Duodenal mucosa (tissue), 2 donors: ENCODE results near the gene MSMB.
A peak's percentile ranks its signal among the peaks of the same experiment; 100 is the strongest.

Source experiments
- H3K27ac ChIP-seq: one replicate; pipeline ENCODE4 v1.7.0; 2013; ENCODE audit warnings: low read depth, low read length
- H3K27me3 ChIP-seq, 2 donors: one replicate each; pipeline ENCODE4 v1.7.0; 2013; ENCODE audit warnings: low read length in 2 of 2, control low read depth in 1 of 2; ENCODE audit not compliant: insufficient read depth in 2 of 2, control insufficient read depth in 1 of 2
- H3K36me3 ChIP-seq, 2 donors: one replicate each; pipeline ENCODE4 v1.7.0; 2013; ENCODE audit warnings: low read length in 2 of 2, control low read depth in 1 of 2; ENCODE audit not compliant: insufficient read depth in 2 of 2, control insufficient read depth in 1 of 2
- H3K4me1 ChIP-seq, 2 donors: one replicate each; pipeline ENCODE4 v1.7.0; 2013; ENCODE audit warnings: low read length in 2 of 2, control low read depth in 1 of 2; ENCODE audit not compliant: insufficient read depth in 2 of 2, control insufficient read depth in 1 of 2
- H3K4me3 ChIP-seq, 2 donors: one replicate each; pipeline ENCODE4 v1.7.0; 2013; ENCODE audit warnings: low read length in 2 of 2, low read depth in 1 of 2
- H3K9ac ChIP-seq, 2 donors: one replicate each; pipeline ENCODE4 v1.7.0; 2013; ENCODE audit warnings: low read length in 2 of 2, low read depth in 1 of 2
- H3K9me3 ChIP-seq, 2 donors: one replicate each; pipeline ENCODE4 v1.7.0; 2013; ENCODE audit warnings: low read length in 2 of 2, control low read depth in 1 of 2; ENCODE audit not compliant: control insufficient read depth in 1 of 2

Gene MSMB

GRCh38 chr10:46022978-46023702, 22.9 kb downstream of the MSMB start:
- peaks cover 79 to 83% of the 10 kb centered on the region in 2 donors for H3K4me1 ChIP-seq
- H3K36me3 ChIP-seq: peaks cover 0 to 10% of the 10 kb centered on the region in 2 donors
- H3K9ac ChIP-seq: peak overlapping the region; percentile 62 to 83
- peak overlapping the region; percentile 74 for H3K27ac ChIP-seq
- no peaks in the 10 kb centered on the region for H3K27me3 ChIP-seq
- no peaks in the 10 kb centered on the region for H3K9me3 ChIP-seq
- peak overlapping the region; percentile 76 to 78 for H3K4me3 ChIP-seq

GRCh38 chr10:46020344-46020657, 25.8 kb downstream of the MSMB start:
- Histone ChIP-seq H3K4me1 (peaks cover 58 to 61% of the 10 kb centered on the region in 2 donors), H3K27me3 (no peaks in the 10 kb centered on the region), H3K9ac (peak overlapping the region in 1 of 2 donors; percentile 4), H3K36me3 (peaks cover 0 to 19% of the 10 kb centered on the region in 2 donors), H3K4me3 (peak overlapping the region; percentile 43 to 48), H3K9me3 (no peaks in the 10 kb centered on the region), H3K27ac (peak overlapping the region; percentile 34)

- H3K27ac ChIP-seq: peak overlapping the region; percentile 34
- H3K9me3 ChIP-seq: no peaks in the 10 kb centered on the region
- peaks cover 0 to 23% of the 10 kb centered on the region in 2 donors for H3K36me3 ChIP-seq
- peak overlapping the region; percentile 43 to 48 for H3K4me3 ChIP-seq
- peaks cover 52 to 61% of the 10 kb centered on the region in 2 donors for H3K4me1 ChIP-seq
- H3K27me3 ChIP-seq: no peaks in the 10 kb centered on the region
- peak overlapping the region; percentile 3 to 4 for H3K9ac ChIP-seq
Measured at GRCh38 chr10:46019569-46020343, 26.3 kb downstream of the MSMB start.

GRCh38 chr10:46019177-46019528, 26.9 kb downstream of the MSMB start:
- Histone ChIP-seq H3K27me3 (no peaks in the 10 kb centered on the region), H3K9me3 (no peaks in the 10 kb centered on the region), H3K4me1 (peaks cover 50 to 57% of the 10 kb centered on the region in 2 donors), H3K9ac (peak overlapping the region in 1 of 2 donors; percentile 3), H3K36me3 (peaks cover 3 to 29% of the 10 kb centered on the region in 2 donors), H3K27ac (peak overlapping the region; percentile 22), H3K4me3 (peak overlapping the region; percentile 43 to 48)

- peaks cover 6 to 35% of the 10 kb centered on the region in 2 donors for H3K36me3 ChIP-seq
- no peaks in the 10 kb centered on the region for H3K27me3 ChIP-seq
- H3K9ac ChIP-seq: peak overlapping the region in 1 of 2 donors; percentile 34
- H3K9me3 ChIP-seq: no peaks in the 10 kb centered on the region
- peak overlapping the region; percentile 43 to 48 for H3K4me3 ChIP-seq
- H3K4me1 ChIP-seq: peaks cover 46 to 51% of the 10 kb centered on the region in 2 donors
- no peak overlapping the region for H3K27ac ChIP-seq
Measured at GRCh38 chr10:46018453-46019176, 27.5 kb downstream of the MSMB start.

GRCh38 chr10:46017733-46018132, 28.3 kb downstream of the MSMB start:
- Histone ChIP-seq H3K36me3 (peaks cover 14 to 43% of the 10 kb centered on the region in 2 donors), H3K9me3 (no peaks in the 10 kb centered on the region), H3K4me3 (no peak overlapping the region), H3K9ac (no peak overlapping the region), H3K4me1 (peaks cover 40 to 50% of the 10 kb centered on the region in 2 donors), H3K27me3 (no peaks in the 10 kb centered on the region), H3K27ac (no peak overlapping the region)

- no peak overlapping the region for H3K9ac ChIP-seq
- no peaks in the 10 kb centered on the region for H3K9me3 ChIP-seq
- H3K27ac ChIP-seq: no peak overlapping the region
- H3K4me1 ChIP-seq: peaks cover 33 to 50% of the 10 kb centered on the region in 2 donors
- no peak overlapping the region for H3K4me3 ChIP-seq
- H3K27me3 ChIP-seq: no peaks in the 10 kb centered on the region
- peaks cover 16 to 47% of the 10 kb centered on the region in 2 donors for H3K36me3 ChIP-seq
Measured at GRCh38 chr10:46016811-46017210, 29.3 kb downstream of the MSMB start.

GRCh38 chr10:46016190-46016589, 29.9 kb downstream of the MSMB start:
- Histone ChIP-seq H3K27ac (no peak overlapping the region), H3K36me3 (peaks cover 16 to 50% of the 10 kb centered on the region in 2 donors)

GRCh38 chr10:46014683-46015405, 31.2 kb downstream of the MSMB start:
- no peak overlapping the region for H3K9ac ChIP-seq
- no peak overlapping the region for H3K4me3 ChIP-seq
- no peaks in the 10 kb centered on the region for H3K9me3 ChIP-seq
- H3K4me1 ChIP-seq: peaks cover 18 to 33% of the 10 kb centered on the region in 2 donors
- no peaks in the 10 kb centered on the region for H3K27me3 ChIP-seq
- peaks cover 27 to 64% of the 10 kb centered on the region in 2 donors for H3K36me3 ChIP-seq
- H3K27ac ChIP-seq: no peak overlapping the region

More at GRCh38 chr10:46016190-46016589, 29.9 kb downstream of the MSMB start:
- H3K4me3 ChIP-seq: no peak overlapping the region
- H3K9ac ChIP-seq: no peak overlapping the region
- no peaks in the 10 kb centered on the region for H3K9me3 ChIP-seq
- peaks cover 29 to 46% of the 10 kb centered on the region in 2 donors for H3K4me1 ChIP-seq
- no peaks in the 10 kb centered on the region for H3K27me3 ChIP-seq
